NT2/D1 (cell line): ENCODE measurements around the gene SCGB1D2.

Experiments
- DNase-seq: peaks from one replicate; pipeline ENCODE4 v3.0.0-alpha.2; 2011; ENCODE audit warnings: low read depth, low spot score
- H3K27me3 ChIP-seq: 2 replicates; pipeline ENCODE4 v1.6.0; 2011; ENCODE audit warnings: mild to moderate bottlenecking; ENCODE audit not compliant: insufficient read length, insufficient read depth
- H3K36me3 ChIP-seq: 2 replicates; pipeline ENCODE4 v1.6.1; 2011; ENCODE audit warnings: mild to moderate bottlenecking, low read length, mixed read lengths; ENCODE audit not compliant: insufficient read depth, insufficient read length
- H3K4me1 ChIP-seq: 2 replicates; pipeline ENCODE4 v1.5.1; 2011; ENCODE audit not compliant: insufficient read depth, insufficient read length
- H3K4me3 ChIP-seq: 2 replicates; pipeline ENCODE4 v1.5.1; 2011; ENCODE audit warnings: low read depth; ENCODE audit not compliant: insufficient read length
- H3K9ac ChIP-seq: 2 replicates; pipeline ENCODE4 v1.6.0; 2011; ENCODE audit warnings: low read depth; ENCODE audit not compliant: insufficient read length
- H3K9me3 ChIP-seq: 2 replicates; pipeline ENCODE4 v1.5.1; 2011; ENCODE audit warnings: mild to moderate bottlenecking, low read length; ENCODE audit not compliant: insufficient read depth
- SUZ12 ChIP-seq: IDR thresholded peaks from 2 replicates; pipeline ENCODE4 v1.6.1; 2011; ENCODE audit not compliant: insufficient read length, insufficient read depth; ENCODE audit errors: extremely low read depth
- YY1 ChIP-seq: IDR thresholded peaks from 2 replicates; pipeline ENCODE4 v1.6.1; 2011; ENCODE audit not compliant: insufficient read length, insufficient read depth
- ZNF274 ChIP-seq: IDR thresholded peaks from 2 replicates; pipeline ENCODE4 v1.6.1; 2011; ENCODE audit warnings: mild to moderate bottlenecking, low read depth, low read length

Gene SCGB1D2

GRCh38 chr11:62273789-62274275, 31.8 kb downstream of the SCGB1D2 start:
- Histone ChIP-seq H3K27me3 (no peaks in the 10 kb centered on the region), H3K9me3 (peaks cover 7% of the 10 kb centered on the region; the same call in 1 of the 2 replicates), H3K36me3 (no peaks in the 10 kb centered on the region), H3K4me1 (no peaks in the 10 kb centered on the region), H3K9ac (no peak overlapping the region), H3K4me3 (no peak overlapping the region)
- DNase-seq: no peak
- TF ChIP-seq SUZ12 (no peak), ZNF274 (no peak), YY1 (no peak)

DNA sequence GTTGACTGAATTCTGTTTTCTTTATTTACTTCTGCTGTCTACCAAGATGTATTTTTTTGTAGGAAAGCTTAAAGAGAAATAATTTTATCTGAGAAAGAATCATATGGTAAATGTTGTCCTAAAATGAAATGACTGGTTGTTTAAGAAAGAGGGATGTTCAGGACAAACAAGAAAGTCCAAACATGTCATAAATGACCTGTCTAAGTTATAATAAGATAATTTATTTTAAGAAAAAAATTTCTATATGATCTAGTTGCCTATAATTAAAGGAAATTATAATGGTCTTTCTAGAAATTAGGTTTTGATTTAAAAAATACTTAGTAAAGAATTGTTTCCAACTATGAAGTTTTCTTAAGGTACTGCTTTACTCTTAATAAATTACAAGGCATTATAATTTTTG, 38.4 kb downstream of the SCGB1D2 start:
- no peak for DNase-seq
- Histone ChIP-seq H3K27me3 (no peaks in the 10 kb centered on the region), H3K4me3 (no peak overlapping the region), H3K9ac (no peak overlapping the region), H3K36me3 (no peaks in the 10 kb centered on the region), H3K9me3 (peaks cover 50% of the 10 kb centered on the region), H3K4me1 (no peaks in the 10 kb centered on the region)
- no peak for TF ChIP-seq ZNF274
- no peak for TF ChIP-seq YY1
- no peak for TF ChIP-seq SUZ12
